Effector CD4-positive, alpha-beta T cell (primary cell): ENCODE results near the gene AGPAT2.
A peak's percentile ranks its signal among the peaks of the same experiment; 100 is the strongest.

Source experiments
- DNase-seq: peaks from one replicate; pipeline ENCODE4 v3.0.0-alpha.2; 2020

AGPAT2 gene

DNA sequence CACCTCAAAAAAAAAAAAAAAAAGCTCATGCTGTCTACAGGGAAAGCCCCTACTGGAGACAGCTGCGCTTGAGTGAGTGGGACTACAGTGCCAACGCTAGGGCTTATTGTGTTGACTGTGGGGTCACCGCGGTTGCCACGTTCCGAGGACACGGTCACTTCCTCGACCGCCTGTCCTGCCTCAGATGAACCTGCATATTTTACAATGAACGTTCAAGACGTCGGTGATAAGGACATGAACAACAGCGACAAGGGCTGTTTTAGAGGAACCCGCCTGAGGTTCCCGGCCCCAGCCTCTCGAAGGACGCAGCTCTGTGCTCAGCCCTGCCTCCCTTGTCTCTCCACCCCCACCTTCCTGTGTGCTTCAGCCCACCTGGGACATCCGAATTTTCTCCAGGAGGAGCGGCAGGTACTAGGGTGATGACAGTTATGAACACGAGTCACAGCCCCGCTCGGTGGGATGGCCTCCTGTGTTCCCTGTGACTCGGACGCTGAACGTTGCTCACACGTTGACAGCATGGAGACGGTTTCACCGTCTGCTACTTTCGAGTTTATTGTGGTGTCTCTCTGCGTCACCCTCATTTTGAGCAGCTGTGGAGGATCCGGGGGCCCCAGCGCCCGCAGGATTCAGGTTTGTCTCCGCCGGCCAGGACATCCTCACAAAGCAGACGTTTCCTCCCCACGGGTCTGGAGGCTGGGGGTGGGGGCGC is 13.9 kb upstream of the AGPAT2 start:
- DNase-seq, result peak; percentile 35

DNA sequence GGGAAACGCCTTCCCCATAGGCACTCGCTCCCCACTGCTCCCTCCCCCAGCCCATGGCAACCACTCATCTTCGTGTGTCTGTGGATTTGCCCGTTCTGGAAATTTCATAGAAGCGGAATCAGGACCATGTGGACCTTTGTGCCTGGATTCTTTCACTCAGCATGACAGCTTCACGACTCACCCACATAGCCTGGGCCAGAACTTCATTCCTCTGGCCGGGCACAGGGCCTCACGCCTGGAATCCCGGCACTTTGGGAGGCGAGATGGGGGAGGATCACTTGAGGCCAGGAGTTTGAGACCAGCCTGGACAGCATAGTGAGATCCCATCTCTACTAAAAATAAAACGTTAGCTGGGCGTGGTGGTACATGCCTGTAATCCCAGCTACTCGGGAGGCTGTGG is 13.0 kb upstream of the AGPAT2 start:
- no peak for DNase-seq

DNA sequence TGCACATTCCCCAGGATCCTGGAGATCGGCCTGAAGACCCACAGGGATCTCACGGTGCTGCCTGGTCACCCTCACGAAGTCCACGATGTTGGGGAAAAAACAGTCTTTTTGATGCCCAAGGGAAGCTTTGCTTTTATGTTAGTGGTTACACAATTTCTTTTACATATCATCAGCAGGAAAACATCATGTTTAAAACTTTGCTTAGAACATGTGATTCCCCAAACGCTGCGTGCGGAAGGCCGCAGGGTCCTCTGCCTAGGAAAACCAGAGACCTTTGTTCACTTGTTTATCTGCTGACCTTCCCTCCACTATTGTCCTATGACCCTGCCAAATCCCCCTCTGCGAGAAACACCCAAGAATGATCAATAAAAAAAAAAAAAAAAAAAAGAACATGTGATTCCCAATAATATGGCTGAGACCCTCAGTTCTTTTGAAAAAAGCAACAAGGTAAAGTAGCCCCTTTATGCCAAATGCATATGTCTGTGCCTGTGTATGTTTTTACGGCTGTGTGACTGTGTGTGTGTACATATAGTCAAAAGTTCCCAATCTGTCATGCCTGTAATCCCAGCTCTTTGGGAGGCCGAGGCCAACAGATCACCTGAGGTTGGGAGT is 11.5 kb upstream of the AGPAT2 start:
- no peak for DNase-seq

DNA sequence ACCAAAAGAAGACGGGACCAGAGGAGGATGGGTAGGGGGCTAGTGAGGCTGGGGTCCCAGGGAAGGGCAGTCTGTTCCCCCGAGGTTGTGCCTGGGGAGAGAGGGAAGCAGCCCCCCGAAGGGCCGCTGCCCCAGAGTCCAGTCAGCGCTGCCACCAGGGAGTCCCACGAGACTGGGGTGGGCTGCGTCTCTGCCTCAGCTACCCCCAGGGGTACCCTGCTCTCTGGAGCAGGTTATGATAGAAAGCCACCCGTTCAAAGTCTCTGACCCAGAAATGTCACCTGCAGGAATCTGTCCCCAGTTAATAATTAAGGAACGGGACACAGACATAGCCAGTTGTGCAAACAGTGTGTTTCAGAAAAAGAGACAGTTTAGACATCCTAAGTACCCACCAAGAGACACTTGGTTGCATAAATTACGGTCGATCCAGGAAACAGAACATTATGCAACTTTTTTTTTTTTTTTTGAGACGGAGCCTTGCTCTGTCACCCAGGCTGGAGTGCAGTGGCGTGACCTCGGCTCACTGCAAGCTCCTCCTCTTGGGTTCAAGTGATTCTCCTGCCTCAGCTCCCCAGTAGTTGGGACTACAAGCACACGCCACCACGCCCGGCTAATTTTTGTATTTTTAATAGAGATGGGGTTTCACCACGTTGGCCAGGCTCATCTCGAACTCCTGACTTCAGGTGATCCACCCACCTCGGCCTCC is 10.7 kb upstream of the AGPAT2 start:
- DNase-seq, result no peak

DNA sequence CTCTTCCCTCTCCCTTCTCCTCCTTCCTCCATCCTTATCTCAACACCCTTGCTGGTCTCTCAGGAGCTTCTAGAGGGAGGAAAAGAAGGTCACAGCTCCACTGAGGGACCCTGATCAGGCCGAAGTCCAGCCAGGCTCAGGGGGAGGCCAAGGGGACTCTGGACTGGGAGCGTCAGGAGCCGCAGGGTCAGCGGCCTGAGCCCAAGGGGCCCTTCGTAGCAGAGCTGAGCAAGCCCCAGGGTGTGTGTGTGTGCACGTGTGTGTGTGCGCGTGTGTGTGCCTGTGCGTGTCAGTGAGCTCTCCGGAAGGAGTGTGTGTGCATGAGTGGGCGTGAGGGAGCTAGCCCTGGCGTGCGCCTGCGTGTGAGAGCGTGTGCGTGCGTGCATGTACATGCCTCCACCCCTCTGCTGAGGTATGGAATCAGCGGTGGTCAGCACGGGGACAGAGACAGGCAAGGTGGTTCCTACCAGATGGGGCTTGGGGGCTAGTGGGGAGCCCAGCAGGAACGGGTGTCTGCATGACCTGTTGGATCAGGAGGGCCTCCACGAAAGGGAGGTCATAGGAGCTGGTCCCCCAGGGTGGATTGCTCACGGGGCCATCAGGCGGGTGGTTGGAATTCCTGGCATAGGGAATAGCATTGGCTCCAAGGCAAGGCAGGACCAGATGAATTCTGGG is 10.0 kb upstream of the AGPAT2 start:
- DNase-seq, result no peak

DNA sequence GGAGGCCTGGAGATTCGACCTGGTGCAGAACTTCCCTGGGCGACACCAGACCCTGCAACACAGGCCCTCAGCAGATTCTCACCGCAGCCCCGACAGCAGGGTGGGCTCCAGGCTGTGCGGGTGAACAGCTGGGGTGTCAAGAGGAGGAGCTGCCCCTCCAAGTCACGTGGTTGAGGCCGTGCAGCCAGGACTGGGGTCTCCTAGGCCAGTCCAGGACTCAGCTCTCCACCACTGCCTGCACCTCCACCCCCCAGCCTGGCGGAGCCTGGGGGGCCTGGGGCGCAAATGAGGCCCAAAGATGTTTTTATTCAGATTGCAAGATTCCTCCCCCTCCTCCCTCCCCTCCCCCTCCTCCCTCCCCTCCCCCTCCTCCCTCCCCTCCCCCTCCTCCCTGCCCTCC is 9.2 kb upstream of the AGPAT2 start:
- DNase-seq, result no peak

DNA sequence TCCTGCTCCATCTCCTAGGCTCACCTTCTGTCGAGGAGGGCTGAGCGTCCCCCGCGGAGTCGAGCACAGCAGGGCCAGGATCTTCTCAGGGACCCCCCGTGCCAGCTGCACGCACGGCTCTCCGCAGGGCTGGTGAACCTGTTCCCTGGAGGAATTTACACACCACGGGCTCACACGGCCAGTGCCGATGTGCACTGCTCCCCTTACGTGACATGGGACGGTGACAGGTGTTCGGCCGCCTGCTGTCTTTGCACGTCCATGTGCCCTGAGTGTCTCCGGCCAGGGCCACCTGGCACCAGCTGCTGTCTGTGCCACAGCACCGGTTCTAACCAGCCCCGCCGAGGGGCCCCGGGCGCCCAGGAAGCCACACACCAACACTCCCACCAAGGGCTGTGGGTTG is 8.7 kb upstream of the AGPAT2 start:
- DNase-seq, result no peak

DNA sequence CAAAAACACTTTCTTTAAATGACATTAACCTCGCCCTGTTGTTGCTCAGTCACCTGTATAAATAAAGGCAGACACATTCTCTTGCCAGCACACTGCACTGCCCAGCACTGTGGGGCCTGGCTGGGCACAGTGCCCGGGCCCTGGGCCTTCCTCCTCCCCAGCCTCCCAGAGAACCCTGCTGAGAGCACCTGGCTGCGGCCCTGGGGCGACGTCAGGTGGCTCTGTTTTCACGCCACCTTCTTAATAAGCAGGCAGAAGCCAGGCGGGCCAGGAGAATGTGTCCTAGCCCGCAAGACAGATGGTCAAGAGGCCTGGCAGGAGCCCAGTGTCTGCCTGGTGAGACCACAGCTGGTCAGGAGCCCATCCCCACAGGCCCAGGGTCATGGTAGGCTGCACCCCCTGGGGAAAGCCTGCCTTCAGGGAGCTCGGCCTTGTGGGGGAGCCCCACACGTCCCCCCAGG is 8.2 kb upstream of the AGPAT2 start:
- DNase-seq, result no peak

DNA sequence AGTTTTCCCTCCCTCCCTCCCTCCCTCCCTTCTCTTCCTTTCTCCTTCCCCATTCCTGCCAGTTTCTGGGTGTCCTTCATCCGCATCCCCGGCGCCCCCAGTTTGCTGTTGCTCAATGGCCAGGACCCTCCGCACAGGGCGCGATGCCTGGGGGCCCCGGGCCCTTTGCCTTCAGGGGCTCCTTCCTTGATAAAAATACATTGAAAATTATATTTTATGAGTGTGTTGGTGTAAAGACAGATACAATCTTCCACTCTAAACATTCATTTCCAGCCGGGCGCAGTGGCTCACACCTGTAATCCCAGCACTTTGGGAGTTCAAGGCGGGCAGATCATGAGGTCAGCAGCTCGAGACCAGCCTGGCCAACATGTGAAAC is 7.6 kb upstream of the AGPAT2 start:
- DNase-seq, result no peak

DNA sequence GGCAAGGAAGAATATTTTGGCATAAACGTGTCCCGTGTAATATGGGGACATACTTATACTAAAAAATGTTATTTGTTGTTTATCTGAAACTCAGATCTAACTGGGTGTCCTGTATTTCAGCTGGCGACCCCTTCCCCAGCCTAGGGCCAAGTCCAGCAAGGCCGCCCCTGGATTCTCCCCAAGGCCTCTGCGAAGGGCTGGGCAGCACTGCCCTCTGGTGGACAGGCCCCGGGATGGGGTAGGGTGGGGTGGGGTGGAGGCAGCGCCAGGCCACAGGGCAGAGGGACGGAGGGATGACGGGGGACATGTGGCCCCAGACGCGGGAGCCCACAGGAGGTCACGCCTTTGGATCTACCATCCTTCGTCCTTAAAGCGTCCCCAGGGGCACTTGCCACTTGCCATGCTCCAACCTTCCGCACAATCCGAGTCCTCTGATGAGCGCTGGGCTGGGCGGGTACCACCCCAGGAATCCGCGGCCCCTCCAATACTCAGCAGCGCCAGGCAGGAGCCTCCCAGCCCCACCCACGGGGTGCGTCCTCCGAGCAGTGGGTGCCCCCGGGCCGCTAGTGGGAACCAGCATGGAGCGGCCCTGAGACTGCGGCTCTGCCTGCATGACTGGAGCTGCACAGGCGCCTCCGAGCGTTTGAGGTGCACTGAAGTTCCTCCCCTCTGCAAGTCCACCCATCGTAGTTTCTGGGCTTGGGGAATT is 7.1 kb upstream of the AGPAT2 start:
- DNase-seq, result no peak

DNA sequence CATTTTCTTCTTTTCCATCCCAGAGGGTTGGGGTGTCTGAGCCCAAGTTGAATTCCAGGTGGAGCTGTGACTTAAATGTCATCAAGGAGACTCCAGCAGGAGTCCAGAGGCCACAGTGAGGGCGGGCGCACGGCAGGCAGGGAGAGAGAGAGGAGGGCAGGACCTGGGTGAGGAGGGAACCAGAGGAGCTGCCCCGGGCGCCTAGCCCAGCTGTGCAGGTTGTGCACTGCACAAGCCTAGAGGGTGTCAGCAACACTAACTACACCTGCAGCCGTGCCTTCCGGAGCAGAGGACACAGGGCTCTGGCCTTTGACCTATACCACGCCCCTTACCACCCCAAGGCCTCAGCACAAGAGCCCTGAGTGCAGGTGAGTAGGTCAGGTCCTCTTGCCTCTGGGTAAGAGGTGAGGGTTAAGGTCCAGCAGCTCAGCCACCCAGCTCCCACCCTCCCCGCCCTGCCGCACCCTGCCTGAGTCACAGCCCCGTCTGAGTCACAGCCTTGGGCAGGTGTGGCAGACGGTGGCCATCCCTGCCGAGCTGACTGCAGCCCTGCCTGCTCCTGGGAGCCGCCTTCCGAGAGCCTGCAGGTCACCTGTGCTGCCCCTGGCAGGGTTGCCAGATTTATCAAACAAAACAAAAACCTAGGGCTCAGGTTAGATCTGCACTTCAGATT is 6.4 kb upstream of the AGPAT2 start:
- DNase-seq, result no peak

DNA sequence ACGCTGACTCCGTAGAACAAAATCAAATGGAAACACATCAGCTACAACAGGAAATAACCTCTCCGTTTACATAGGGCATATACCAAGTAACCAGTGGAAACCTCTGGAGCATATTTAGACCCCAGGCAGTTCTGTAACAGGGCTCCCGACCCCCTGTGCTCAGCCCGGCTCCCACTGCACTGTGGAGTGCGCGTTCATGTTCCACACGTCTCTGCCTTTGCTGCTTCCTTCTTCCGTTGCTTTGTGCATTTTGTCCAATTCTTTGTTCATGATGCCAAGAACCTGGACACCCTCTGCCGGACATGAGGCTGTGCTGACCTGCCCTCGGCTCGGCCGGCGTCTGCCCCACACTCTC is 5.9 kb upstream of the AGPAT2 start:
- no peak for DNase-seq

DNA sequence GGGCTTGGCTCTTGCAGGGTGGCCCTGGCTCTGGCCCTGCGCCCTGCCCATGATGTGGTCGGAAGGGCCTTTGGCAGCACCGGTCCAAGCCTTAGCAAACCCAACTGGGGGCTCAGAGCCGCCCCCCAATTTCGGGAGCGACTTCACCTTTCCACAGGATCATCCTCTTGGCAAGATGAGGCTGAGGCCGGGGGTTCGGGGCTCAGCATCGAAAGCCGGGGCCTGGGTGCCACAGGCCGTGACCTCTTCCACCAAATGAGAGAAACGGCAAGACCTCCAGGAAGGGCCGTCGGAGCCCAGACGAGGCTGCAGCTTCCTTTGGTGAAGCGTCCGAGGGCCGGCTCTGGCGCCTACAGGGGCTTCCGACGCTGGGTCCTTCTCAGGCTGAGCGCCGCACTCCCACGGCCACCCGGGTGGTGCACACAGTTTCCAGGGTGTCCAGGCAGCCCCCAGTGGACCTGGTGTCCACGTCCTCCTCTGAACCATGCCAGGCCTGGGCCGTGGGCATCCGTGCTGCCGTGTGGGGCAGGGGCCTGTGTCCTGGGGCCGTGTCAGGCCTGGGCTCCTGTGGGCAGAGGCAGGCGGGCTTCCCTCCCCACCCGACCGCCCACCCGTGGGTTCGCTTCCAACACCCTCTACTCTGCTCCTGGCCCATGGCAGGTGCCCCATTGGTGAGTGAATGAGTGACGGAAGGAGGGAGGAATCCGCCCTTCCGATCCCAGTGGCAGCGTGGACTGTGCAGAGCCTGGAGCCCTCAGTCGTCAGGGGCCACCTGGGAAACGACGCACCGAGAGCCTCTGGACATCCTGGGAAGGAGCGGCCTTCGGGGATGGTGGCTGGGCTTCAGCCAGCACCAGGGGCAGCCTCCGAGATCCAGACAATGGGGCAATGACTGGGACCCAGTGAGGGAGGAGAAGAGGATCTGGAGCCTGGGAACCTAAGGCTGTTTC is 5.2 kb upstream of the AGPAT2 start:
- no peak for DNase-seq

DNA sequence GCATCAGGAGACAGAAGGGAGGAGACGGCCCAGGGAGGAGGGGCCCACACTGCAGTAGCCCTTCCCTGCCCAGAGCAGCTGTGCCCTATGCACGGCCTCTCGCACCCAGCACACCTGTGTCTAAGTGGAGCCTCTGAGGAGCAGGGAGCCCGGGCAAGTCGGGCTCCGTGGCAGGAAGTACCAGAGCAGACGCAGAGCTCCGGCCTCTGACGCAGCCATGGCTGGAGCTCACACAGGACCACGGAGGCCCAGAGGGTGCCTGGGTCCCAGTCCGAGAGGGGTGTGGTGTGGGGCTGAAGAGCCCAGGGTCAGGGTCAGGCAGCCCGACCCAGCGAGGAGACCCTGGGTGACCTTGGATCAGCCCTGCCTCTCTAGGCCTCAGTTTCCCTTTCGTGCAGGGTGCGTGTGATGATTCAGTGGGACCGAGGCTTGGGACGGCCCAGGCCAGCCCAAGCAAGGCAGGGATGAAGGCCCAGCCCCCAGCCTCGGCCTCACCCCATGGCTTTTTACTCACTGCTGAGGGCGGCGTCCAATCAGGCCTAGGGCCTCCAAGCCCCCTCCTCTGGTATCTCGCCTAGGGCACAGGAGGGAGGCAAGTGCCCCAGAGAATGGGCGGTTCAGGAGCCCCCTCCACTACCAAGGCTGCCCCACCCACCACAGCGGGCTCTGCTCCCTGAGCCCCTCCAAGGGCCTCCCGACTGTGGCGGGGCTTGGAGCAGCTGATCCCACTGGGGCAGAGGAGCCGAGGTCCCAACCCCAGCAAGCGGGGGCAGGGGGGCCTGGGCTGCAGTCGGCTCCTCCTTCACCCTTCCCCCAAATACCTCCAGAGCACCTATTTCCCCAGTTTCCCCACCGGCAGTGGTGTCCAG is 4.3 kb upstream of the AGPAT2 start:
- DNase-seq, result no peak

DNA sequence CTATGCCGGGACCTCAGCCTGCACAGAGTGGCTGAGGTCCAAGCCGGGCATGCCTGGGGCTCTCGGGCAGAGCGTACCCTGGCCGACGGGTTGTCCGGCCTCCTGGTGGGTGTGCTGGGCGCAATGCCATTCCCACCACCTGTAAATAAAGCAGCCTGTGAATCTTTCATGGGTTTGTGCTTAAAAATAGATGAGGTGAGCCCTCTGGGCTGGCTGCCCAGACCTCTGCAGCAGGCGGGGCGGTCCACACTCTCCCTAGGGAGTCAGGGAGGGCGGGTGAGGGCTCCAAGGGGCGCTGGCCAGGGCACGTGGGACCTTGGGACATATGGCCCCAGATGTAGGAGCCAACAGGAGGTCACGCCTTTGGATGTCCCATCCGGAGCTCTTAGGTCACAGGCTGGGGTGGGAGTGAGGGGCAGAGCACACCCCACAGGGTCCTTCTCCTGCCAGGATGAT is 3.6 kb upstream of the AGPAT2 start:
- DNase-seq, result no peak

DNA sequence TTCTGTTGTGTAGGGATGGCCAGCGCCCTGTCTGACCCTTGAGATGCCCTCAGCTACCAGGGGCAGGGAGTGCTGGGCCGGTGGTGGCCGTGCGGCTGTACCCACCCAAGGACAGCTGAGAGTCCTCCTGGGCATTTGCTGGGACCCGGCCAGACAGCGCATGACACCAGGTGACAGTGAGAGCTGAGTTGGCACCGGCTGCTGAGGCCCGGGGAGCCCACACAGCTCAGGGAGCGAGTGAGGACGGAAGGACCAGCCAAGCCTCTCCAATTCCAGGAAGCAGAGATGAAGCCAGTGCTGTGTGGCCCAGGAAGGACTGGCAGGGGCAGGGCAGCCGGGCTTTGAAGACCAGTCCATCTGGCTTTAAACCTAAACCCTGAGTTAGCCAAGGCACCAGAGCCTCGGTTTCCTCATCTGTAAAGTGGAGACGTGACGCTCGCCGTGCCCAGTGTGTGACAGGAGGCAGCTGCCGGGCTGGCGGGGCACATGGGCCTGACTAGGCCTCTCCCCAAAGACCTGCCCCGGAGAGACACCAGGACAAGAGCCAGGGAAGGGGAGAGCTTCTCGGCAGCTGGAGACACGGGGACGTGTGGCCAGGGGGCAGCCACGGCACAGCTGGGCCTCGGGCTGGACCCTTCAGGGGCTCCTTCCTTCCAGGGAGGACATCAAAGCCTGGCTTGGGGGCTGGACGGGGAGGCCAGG is 3.0 kb upstream of the AGPAT2 start:
- DNase-seq, result no peak

DNA sequence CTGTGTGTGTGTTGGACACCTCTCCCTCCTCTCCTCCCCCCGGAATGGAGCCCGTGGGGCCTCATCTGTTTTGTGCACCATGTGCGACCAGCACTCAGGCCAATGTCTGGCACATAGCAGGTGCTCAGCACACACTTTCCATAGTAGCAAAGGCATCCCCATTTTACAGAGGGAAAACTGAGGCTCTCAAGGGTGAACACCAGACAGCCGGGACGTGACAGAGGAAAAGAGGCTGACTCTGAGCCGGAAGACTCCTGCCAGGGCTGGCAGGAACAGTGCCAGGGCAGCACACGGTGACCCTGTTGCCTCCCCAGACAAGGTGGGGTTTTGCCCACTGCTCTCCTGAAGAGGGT is 1.8 kb upstream of the AGPAT2 start:
- DNase-seq, result no peak

DNA sequence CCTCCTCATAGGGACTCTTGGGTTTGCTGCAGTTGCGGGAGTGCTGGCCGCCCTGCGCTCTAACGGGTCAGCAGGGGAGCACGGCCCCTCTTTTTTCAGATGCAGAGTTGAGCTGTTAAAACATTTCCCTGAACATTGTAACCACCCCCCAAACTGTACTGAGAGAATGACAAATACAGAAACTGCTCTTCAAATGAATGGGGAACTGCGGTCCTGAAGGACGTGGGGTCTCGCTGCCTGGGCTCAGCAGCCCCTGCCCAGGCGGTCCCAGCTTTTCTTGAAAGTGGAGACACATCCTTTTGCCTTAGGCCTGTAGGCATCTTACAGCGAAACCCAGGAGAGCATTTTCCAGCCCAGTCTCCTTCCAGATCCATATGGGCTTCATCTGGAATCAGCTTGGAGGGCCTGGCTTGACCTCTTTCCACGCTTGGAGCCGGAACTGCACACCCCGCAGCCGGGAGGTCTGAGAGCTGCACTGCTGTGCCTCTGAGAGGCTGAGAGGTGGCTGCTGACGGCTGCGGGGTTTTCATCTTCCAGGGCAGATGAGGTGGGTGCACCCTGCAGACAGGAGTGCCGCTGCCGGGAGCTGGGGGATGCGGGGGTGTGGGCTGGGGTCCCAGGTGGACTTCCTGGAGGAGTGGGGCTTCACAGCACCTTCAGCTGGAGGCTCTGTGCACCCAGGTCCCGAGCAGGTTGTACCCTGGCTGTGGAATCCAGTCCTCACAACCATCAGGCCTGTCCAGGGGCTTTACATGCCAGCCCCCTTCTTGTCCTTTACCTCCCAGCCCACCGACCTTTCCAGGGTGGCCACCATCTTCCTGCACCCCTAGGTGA is 1.2 kb upstream of the AGPAT2 start:
- no peak for DNase-seq
